Astrocyte of the spinal cord (primary cell): ENCODE results near the gene AFP.

Experiments used
- DNase-seq: peaks from one replicate; pipeline ENCODE4 v3.0.0; 2011; ENCODE audit warnings: low read depth, low spot score
- H3K4me3 ChIP-seq: 2 replicates; pipeline ENCODE4 v1.5.1; 2011; ENCODE audit warnings: low read depth, mild to moderate bottlenecking, low read length, moderate library complexity
- CTCF ChIP-seq: IDR thresholded peaks from 2 replicates; pipeline ENCODE4 v1.5.1; 2012; ENCODE audit warnings: low read depth, mild to moderate bottlenecking, low read length, inconsistent platforms
- in situ Hi-C: cut with HindIII; loops from 2 replicates; pipeline ENCODE4 v1.10.0; 2017; ENCODE audit warnings: low sequenced_read_pairs

Gene AFP

GRCh38 chr4:73505567-73505966 is 69.5 kb downstream of the AFP start:
- in situ Hi-C loops, result no loop called here
- H3K4me3 ChIP-seq, result no peak overlapping the region
- DNase-seq, result no peak
- no peak for TF ChIP-seq CTCF
